ENCODE data around the gene AKAP6. TPM values are rescaled to one million over a fixed set of nuclear protein-coding genes. Genes with fewer than 3 reads are reported as not detected.

The AKAP6 gene
- total RNA-seq, 1 donor from 2014 or later: 7.7 TPM

GRCh38 chr14:32827514-32827913, 498.4 kb downstream of the AKAP6 start:
- H3K27ac ChIP-seq: no peak overlapping the region
- intact Hi-C loops (cut with DNase I): no loop called here
- ATAC-seq: no peak

GRCh38 chr14:32835924-32836323, 506.8 kb downstream of the AKAP6 start:
- H3K36me3 ChIP-seq: no peaks in the 10 kb centered on the region
- no peaks in the 10 kb centered on the region for H3K4me1 ChIP-seq
- H3K27ac ChIP-seq: no peak overlapping the region
- intact Hi-C loops (cut with DNase I): no loop called here
- no peak overlapping the region for H3K4me3 ChIP-seq
- H3K27me3 ChIP-seq: no peaks in the 10 kb centered on the region
- DNase-seq (no peak), ATAC-seq (no peak)
- H3K9me3 ChIP-seq: no peaks in the 10 kb centered on the region
- no peak for TF ChIP-seq CTCF (IDR thresholded peaks at IDR 0.05)

More at GRCh38 chr14:32827514-32827913, 498.4 kb downstream of the AKAP6 start:
- no peaks in the 10 kb centered on the region for H3K9me3 ChIP-seq
- no peak for TF ChIP-seq CTCF (IDR thresholded peaks at IDR 0.05)
- H3K36me3 ChIP-seq: no peaks in the 10 kb centered on the region
- no peaks in the 10 kb centered on the region for H3K4me1 ChIP-seq
- no peaks in the 10 kb centered on the region for H3K27me3 ChIP-seq
- no peak for DNase-seq
- no peak overlapping the region for H3K4me3 ChIP-seq

GRCh38 chr14:32841698-32842097, 512.6 kb downstream of the AKAP6 start:
- no peaks in the 10 kb centered on the region for H3K4me1 ChIP-seq
- H3K9me3 ChIP-seq: no peaks in the 10 kb centered on the region
- ATAC-seq (no peak), DNase-seq (no peak)
- no peak overlapping the region for H3K4me3 ChIP-seq
- no peak overlapping the region for H3K27ac ChIP-seq
- H3K27me3 ChIP-seq: no peaks in the 10 kb centered on the region
- TF ChIP-seq CTCF (IDR thresholded peaks at IDR 0.05): no peak
- H3K36me3 ChIP-seq: no peaks in the 10 kb centered on the region
- intact Hi-C loops (cut with DNase I): no loop called here

GRCh38 chr14:32846821-32847365, 517.8 kb downstream of the AKAP6 start:
- intact Hi-C loops (cut with DNase I): no loop called here

GRCh38 chr14:32847867-32848266, 518.8 kb downstream of the AKAP6 start:
- intact Hi-C loops (cut with DNase I): no loop called here
- Histone ChIP-seq H3K27ac (no peak overlapping the region), H3K4me3 (no peak overlapping the region), H3K36me3 (no peaks in the 10 kb centered on the region), H3K9me3 (no peaks in the 10 kb centered on the region), H3K4me1 (no peaks in the 10 kb centered on the region), H3K27me3 (no peaks in the 10 kb centered on the region)
- DNase-seq (no peak), ATAC-seq (no peak)
- no peak for TF ChIP-seq CTCF (IDR thresholded peaks at IDR 0.05)

More at GRCh38 chr14:32846821-32847365, 517.8 kb downstream of the AKAP6 start:
- Histone ChIP-seq H3K4me3 (no peak overlapping the region), H3K9me3 (no peaks in the 10 kb centered on the region), H3K4me1 (no peaks in the 10 kb centered on the region), H3K27ac (no peak overlapping the region), H3K27me3 (no peaks in the 10 kb centered on the region), H3K36me3 (no peaks in the 10 kb centered on the region)
- no peak for TF ChIP-seq CTCF (IDR thresholded peaks at IDR 0.05)
- ATAC-seq (no peak), DNase-seq (no peak)
